Measurements from ENCODE around the gene NFIA.

DNA sequence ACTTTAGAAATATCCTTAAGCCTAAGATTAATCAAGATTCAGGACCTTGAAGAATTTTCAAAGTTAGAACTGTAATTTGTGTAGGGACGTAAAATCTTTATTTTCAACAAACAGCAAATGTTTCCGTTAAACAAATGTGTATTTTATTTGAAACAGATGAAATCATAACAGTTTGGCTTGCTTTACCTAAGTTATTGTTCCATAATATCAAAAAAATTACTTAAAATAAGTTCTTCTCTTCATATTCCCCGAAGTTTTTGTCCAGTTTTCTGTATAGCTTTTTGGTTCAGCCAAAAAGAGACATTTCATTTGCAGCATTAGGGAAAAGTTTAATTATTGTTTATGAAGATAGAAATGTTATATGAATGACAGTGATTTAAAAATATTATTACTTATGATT is 100.1 kb downstream of the NFIA start:
- TF ChIP-seq, protein P1, sequence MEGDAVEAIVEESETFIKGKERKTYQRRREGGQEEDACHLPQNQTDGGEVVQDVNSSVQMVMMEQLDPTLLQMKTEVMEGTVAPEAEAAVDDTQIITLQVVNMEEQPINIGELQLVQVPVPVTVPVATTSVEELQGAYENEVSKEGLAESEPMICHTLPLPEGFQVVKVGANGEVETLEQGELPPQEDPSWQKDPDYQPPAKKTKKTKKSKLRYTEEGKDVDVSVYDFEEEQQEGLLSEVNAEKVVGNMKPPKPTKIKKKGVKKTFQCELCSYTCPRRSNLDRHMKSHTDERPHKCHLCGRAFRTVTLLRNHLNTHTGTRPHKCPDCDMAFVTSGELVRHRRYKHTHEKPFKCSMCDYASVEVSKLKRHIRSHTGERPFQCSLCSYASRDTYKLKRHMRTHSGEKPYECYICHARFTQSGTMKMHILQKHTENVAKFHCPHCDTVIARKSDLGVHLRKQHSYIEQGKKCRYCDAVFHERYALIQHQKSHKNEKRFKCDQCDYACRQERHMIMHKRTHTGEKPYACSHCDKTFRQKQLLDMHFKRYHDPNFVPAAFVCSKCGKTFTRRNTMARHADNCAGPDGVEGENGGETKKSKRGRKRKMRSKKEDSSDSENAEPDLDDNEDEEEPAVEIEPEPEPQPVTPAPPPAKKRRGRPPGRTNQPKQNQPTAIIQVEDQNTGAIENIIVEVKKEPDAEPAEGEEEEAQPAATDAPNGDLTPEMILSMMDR (IDR thresholded peaks at IDR 0.05) = no peak
- TF ChIP-seq POLR2A (IDR thresholded peaks at IDR 0.05) = no peak
